Measurements from ENCODE around the gene VASN. TPM values are rescaled to one million over a fixed set of nuclear protein-coding genes. Genes with fewer than 3 reads are reported as not detected.
A peak's percentile ranks its signal among the peaks of the same experiment; 100 is the strongest.

VASN gene
- total and polyA plus RNA-seq, 9 of the 15 experiments (the other 6 are each of a cell fraction or from before 2014, with no cell fraction given): 0.01 to 2.5 (median 0.41) TPM; not detected in 1

- FAIRE-seq (no peak), ATAC-seq (no peak), DNase-seq (ENCODE audit: extremely low read depth in 1 of 4, low spot score in 3 of 4) (no peak)
- no peak overlapping the region for H2AFZ ChIP-seq (ENCODE audit: low read depth, low read length)
- H3K36me3 ChIP-seq (ENCODE audit: control insufficient read depth, insufficient read depth, low read length): peaks cover 21% of the 10 kb centered on the region; the same call in 1 of the 3 replicates
- TF ChIP-seq ETV6 (IDR thresholded peaks at IDR 0.05; ENCODE audit: borderline replicate concordance in 1 of 2, low read depth in 2 of 2, low read length in 1 of 2): no peak
- TF ChIP-seq ETV6 (CRISPR knock-in tag; IDR thresholded peaks at IDR 0.05; ENCODE audit: borderline replicate concordance): no peak
- no peak for TF ChIP-seq RCOR1 (IDR thresholded peaks at IDR 0.05; ENCODE audit: borderline replicate concordance in 1 of 2, low read depth in 2 of 2, low read length in 2 of 2)
- TF ChIP-seq MEF2A (IDR thresholded peaks at IDR 0.05; ENCODE audit: control insufficient read depth, low read depth, low read length): no peak
- peak; percentile 12; the same call in 1 of the 2 replicates for TF ChIP-seq POLR2G (IDR thresholded peaks at IDR 0.05; ENCODE audit: low read depth, low read length)
- no peak overlapping the region for H3K4me2 ChIP-seq (ENCODE audit: insufficient read depth, low read length)
- no peaks in the 10 kb centered on the region; the same call in 2 of the 3 replicates for H3K79me2 ChIP-seq (ENCODE audit: control insufficient read depth, insufficient read depth, low read length)
- H4K20me1 ChIP-seq (replicated peaks; ENCODE audit: control insufficient read depth, insufficient read depth, low read length): 0 out of 2 replicates have a peak, but pooled peaks cover 8% of the 10 kb centered on the region
- intact Hi-C loops (cut with micrococcal nuclease): no loop called here
- H3K4me3 ChIP-seq: no peak overlapping the region
- BruUV-seq (replicated peaks): no TSS peak
- H3K9me3 ChIP-seq (replicated peaks; ENCODE audit: control insufficient read depth, insufficient read depth, low read depth, low read length): no peaks in the 10 kb centered on the region
- H3K27me3 ChIP-seq (ENCODE audit: control insufficient read depth in 2 of 2, insufficient read depth in 2 of 2, low read length in 2 of 2): no peaks in the 10 kb centered on the region
- ChIA-PET CTCF (ENCODE audit: low intra/inter-chr PET ratio) (no interaction called here), POLR2A (interaction anchor here (1.1 to 2.0 kb wide), 4 partner anchors 9 to 71 kb away, joined by 3 to 7 read pairs (median 4); no protein-coding TSS in a partner anchor)
- no peak overlapping the region for H3K27ac ChIP-seq (ENCODE audit: extremely low read depth, low read depth, low read length)
- H3K9ac ChIP-seq (ENCODE audit: insufficient read depth in 1 of 2, low read depth in 2 of 2, low read length in 2 of 2): no peak overlapping the region; a peak in 1 of 4 replicates
- H3K9me1 ChIP-seq (ENCODE audit: control insufficient read depth, insufficient read depth, low read length): no peaks in the 10 kb centered on the region
- in situ Hi-C loops (cut with MboI): loop anchor here (5.0 kb wide), 1 partner anchor 45 kb away; no protein-coding TSS in a partner anchor
- WGBS (ENCODE audit: insufficient coverage, low coverage, missing lambda C conversion rate): 75% methylated on average over 18 of the region's 19 CpGs
- H3K4me1 ChIP-seq (replicated peaks in 1 of 2; ENCODE audit: control insufficient read depth in 2 of 2, insufficient read depth in 2 of 2, low read length in 2 of 2): peaks cover 4 to 52% of the 10 kb centered on the region in 2 experiments; a peak in 4 of 5 replicates
Measured at GRCh38 chr16:4332623-4333307, 38.9 kb upstream of the VASN start.

All from K562 (cell line).